GM21528 (cell line): ENCODE results near the gene CLEC17A.

Source experiments
- ATAC-seq: cut with Tn5 transposase; IDR thresholded peaks from one replicate; pipeline ENCODE4 v1.9.1; 2021; ENCODE audit warnings: mild to moderate bottlenecking, moderate library complexity; ENCODE audit not compliant: unreplicated experiment, low FRiP score

CLEC17A gene

DNA sequence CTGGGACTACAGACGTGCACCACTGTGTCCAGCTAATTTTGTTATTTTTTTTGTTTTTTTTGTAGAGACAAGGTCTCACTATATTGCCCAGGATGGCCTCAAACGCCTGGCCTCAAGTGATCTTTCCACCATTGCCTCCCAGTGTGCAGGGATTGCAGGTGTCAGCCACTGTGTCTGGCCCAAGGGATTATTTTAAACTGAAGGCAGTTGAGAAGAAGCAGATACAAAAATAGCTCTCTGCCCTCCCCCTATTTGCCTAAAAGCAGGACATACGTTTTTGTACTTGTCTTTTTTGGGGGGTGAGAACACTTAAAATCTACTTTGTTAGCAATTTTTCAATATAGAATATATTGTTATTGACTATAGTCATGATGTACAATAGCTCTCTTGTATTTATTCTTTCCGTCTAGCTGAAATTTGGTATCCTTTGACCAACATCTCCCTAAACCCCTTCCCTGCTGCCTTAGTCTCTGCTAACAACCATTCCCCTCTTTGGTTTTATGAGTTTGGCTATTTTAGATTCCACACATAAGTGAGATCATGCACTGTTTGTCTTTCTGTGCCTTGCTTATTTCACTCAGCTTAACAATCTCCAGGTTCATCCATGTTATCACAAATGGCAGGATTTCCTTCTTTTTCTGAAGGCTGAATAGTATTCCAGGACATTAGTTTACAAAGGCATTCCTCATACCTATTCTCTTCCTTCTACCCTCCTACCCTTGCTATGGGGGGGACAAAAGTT is 56.8 kb downstream of the CLEC17A start:
- ATAC-seq = no peak

DNA sequence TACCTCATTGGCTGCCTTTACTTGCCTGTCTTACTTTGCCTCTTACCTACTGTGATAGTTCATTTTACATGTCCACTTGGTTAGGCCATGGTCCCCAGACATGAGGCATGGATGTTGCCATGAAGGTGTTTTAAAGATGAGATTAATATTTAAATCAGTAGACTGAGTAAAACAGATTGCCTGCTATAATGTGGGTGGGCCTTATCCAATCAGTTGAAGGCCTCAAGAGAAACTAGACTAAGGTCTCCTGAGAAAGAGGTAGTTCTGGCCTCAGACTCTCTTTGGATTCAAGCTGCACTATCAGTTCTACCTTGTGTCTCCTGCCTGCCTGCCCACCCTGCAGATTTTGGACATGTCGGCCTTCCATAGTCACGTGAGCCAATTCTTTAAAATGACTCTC is 65.6 kb downstream of the CLEC17A start:
- no peak for ATAC-seq

DNA sequence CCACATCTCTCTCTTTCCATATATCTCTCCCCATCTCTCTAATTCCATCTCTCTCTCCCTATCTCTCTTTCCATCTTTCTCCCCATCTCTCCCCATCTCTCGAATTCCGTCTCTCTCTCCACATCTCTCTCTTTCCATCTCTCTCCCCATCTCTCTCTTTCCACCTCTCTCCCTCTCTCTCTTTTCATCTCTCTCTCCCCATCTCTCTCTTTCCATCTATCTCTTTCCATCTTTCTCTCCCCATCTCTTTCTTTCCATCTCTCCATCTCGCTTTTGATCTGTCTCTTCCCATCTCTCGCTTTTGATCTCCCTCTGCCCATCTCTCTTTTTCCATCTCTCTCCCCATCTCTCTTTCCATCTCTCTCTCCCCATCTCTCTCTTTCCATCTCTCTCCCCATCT is 66.1 kb downstream of the CLEC17A start:
- ATAC-seq = no peak

- ATAC-seq = no peak
Observed at GRCh38 chr19:14650161-14650560, 67.3 kb downstream of the CLEC17A start.

GRCh38 chr19:14654786-14655560 is 72.1 kb downstream of the CLEC17A start:
- ATAC-seq = no peak

DNA sequence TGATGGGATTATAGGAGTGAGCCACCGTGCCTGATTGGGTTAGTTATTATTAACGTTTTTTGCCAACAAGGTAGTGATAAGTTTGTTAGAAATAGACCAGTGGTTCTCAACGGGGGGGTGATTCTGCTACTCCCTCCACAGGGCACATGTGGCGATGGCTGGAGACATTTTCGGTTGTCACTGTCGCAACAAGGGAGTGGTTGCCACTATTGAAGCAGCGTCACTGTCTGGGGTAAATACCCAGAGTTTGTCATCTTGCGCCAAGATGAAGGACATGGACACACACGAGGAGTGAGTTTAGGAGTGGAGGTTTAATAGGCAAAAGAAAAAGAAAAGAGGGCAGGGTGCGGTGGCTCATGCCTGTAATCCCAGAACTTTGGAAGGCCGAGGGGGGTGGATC is 72.8 kb downstream of the CLEC17A start:
- no peak for ATAC-seq

DNA sequence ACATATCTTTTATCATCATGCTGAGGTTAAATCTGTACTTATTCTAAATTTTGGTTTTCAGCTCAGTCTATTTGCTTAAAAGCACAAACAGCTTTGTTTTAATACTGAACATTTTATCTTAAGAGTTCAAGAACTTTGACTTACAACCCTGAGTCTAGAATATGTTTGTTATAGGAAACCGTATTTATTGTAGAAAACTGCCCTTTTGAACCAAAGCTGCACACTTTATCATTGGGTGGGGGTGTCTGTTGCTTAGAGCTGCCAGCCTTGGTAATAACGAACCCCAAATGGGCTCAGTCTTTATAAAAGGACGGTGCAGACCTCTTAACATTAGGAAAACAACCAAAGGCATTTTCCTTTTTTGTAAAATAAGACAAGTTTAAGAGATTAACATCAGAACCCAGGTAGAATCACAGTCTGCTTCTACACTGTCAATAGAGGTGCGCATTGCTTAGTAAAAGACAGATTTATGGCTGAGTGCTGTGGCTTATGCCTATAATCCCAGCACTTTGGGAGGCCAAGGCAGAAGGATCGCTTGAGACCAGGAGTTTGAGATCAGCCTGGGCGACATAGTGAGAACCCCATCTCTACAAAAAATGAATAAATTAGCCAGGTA is 77.1 kb downstream of the CLEC17A start:
- no peak for ATAC-seq

DNA sequence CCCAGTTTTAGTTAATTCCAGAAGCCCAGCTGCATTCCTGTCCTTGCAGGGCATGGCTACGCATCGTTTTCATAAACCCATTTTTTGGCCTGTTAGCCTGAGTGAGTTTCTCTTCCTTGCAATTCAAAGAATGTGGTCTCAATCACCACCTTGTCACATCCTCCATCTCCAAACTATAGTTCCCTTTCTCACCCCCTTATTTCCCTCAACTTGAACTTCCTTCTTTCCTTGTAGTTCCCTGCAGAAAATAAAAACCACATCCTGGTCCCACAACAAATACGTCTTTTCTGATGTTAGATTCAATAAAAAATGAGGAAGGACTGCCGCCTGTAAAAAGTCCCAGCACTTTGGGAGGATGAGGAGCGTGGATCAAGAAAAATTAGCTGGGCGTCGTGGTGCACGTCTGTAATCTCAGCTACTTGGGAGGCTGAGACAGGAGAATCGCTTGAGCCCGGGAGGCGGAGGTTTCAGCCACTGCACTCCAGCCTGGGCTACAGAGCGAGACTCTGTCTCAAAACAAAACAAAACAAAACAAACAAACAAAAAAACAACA is 78.6 kb downstream of the CLEC17A start:
- ATAC-seq = no peak
